Lung (tissue), 12 donors: ENCODE data around the gene HLA-DMA. TPM values are rescaled to one million over a fixed set of nuclear protein-coding genes. Genes with fewer than 3 reads are reported as not detected.

Experiments used
- ATAC-seq: fragments of 200-7000 bp; cut with Tn5 transposase; one replicate; pipeline ENCODE4 v1.9.1; 2020; ENCODE audit warnings: moderate number of reproducible peaks; ENCODE audit not compliant: insufficient read depth, low FRiP score
- DNase-seq, 3 donors: peaks; one replicate each; pipeline ENCODE4 v3.0.0-alpha.2; 2013 to 2017
- H3K27ac ChIP-seq, 2 donors: one replicate each; pipeline ENCODE4 v1.5.1; 2013; ENCODE audit warnings: mild to moderate bottlenecking in 2 of 2, moderate library complexity in 2 of 2, control low read depth in 1 of 2, inconsistent platforms in 1 of 2, low read depth in 1 of 2, low read length in 1 of 2
- H3K27me3 ChIP-seq, 3 donors: one replicate each; pipeline ENCODE4 v1.5.1; 2013; ENCODE audit warnings: low read length in 2 of 3; ENCODE audit not compliant: control insufficient read depth in 3 of 3, insufficient read depth in 3 of 3
- H3K36me3 ChIP-seq, 4 donors: one replicate each; pipeline ENCODE4 v1.5.1; 2013; ENCODE audit warnings: low read length in 4 of 4, mild to moderate bottlenecking in 1 of 4, moderate library complexity in 1 of 4; ENCODE audit not compliant: control insufficient read depth in 4 of 4, insufficient read depth in 4 of 4
- H3K4me1 ChIP-seq, 5 donors: one replicate each; pipeline ENCODE4 v1.5.1; 2013; ENCODE audit warnings: low read length in 5 of 5, mild to moderate bottlenecking in 2 of 5, moderate library complexity in 1 of 5; ENCODE audit not compliant: control insufficient read depth in 5 of 5, insufficient read depth in 5 of 5
- H3K4me3 ChIP-seq: one replicate; pipeline ENCODE4 v1.5.1; 2013; ENCODE audit warnings: mild to moderate bottlenecking, control low read depth, moderate library complexity
- H3K9ac ChIP-seq, 2 donors: one replicate each; pipeline ENCODE4 v1.5.1; 2013; ENCODE audit warnings: low read length in 2 of 2, control low read depth in 1 of 2; ENCODE audit not compliant: insufficient read depth in 1 of 2
- H3K9me3 ChIP-seq, 4 donors: one replicate each; pipeline ENCODE4 v1.5.1; 2013; ENCODE audit warnings: low read length in 3 of 4, mild to moderate bottlenecking in 1 of 4, moderate library complexity in 1 of 4; ENCODE audit not compliant: control insufficient read depth in 4 of 4, insufficient read depth in 3 of 4
- CTCF ChIP-seq: IDR thresholded peaks from 2 replicates; pipeline ENCODE4 v1.5.1; 2012; ENCODE audit warnings: mild to moderate bottlenecking; ENCODE audit errors: control extremely low read depth, extremely low read depth
- WGBS, 2 donors: extraction: QIAGEN DNeasy Blood & Tissue Kit; methylation state at CpG; one replicate each; pipeline ENCODE4 v1.1.7; 2013; 5-methylcytosine and 5-hydroxymethylcytosine counted together
- polyA plus RNA-seq, 2 donors: library from polyadenylated mRNA; stranded (reverse); fragments of 200-250 nt; gene quantifications; one replicate each; pipeline ENCODE4 v1.2.1, GENCODE V29; 2013
- total RNA-seq, 2 donors: library from RNA; depleted of rRNA in 1 of 2; stranded (reverse); fragments of >200 nt in 1 of 2; gene quantifications; one replicate each; pipeline ENCODE4 v1.2.1, GENCODE V29; 2014 to 2021
- donor health status: control.
- donor health status: control.
- donor health status: Bipolar disorder and iron deficiency.
- donor health status: healthy.
- donor health status: DM: yes; HTN: yes; CAD: no.

The HLA-DMA gene
- total and polyA plus RNA-seq, 4 donors = 76.8 to 240 (median 118) TPM

- ATAC-seq (no peak), DNase-seq (no peak)
- no peak overlapping the region for H3K4me3 ChIP-seq
- no peak for TF ChIP-seq CTCF
- H3K9ac ChIP-seq = no peak overlapping the region
- H3K36me3 ChIP-seq = no peaks in the 10 kb centered on the region
- H3K9me3 ChIP-seq = no peaks in the 10 kb centered on the region
- peaks cover 0 to 24% (median 20%) of the 10 kb centered on the region in 3 donors for H3K27me3 ChIP-seq
- 54 to 61% methylated on average over 2 of the region's 2 CpGs for WGBS, 2 donors
- no peaks in the 10 kb centered on the region for H3K4me1 ChIP-seq
- H3K27ac ChIP-seq = no peak overlapping the region
Measured at GRCh38 chr6:32995448-32995847, 42.6 kb upstream of the HLA-DMA start.

- ATAC-seq (no peak), DNase-seq (no peak)
- H3K4me3 ChIP-seq = no peak overlapping the region
- no peaks in the 10 kb centered on the region for H3K4me1 ChIP-seq
- peaks cover 0 to 15% (median 12%) of the 10 kb centered on the region in 3 donors for H3K27me3 ChIP-seq
- no peaks in the 10 kb centered on the region for H3K36me3 ChIP-seq
- WGBS, 2 donors = 84 to 93% methylated on average over 9 of the region's 9 CpGs
- no peaks in the 10 kb centered on the region for H3K9me3 ChIP-seq
- H3K27ac ChIP-seq = no peak overlapping the region
- no peak for TF ChIP-seq CTCF
- H3K9ac ChIP-seq = no peak overlapping the region
Measured at GRCh38 chr6:32993363-32993973, 40.6 kb upstream of the HLA-DMA start.

GRCh38 chr6:32991972-32992371, 39.1 kb upstream of the HLA-DMA start:
- no peak overlapping the region for H3K9ac ChIP-seq
- peaks cover 0 to 12% (median 8%) of the 10 kb centered on the region in 3 donors for H3K27me3 ChIP-seq

More at GRCh38 chr6:32991972-32992371, 39.1 kb upstream of the HLA-DMA start:
- no peak for TF ChIP-seq CTCF
- Histone ChIP-seq H3K4me1 (no peaks in the 10 kb centered on the region), H3K4me3 (no peak overlapping the region), H3K36me3 (no peaks in the 10 kb centered on the region), H3K27ac (no peak overlapping the region), H3K9me3 (no peaks in the 10 kb centered on the region)
- ATAC-seq (no peak), DNase-seq (no peak)
- WGBS, 2 donors = 69 to 70% methylated on average over 4 of the region's 4 CpGs
